ENCODE results near the gene NDUFA8. TPM values are rescaled to one million over a fixed set of nuclear protein-coding genes. Genes with fewer than 3 reads are reported as not detected.

The NDUFA8 gene
- total RNA-seq, 4 donors from 2014 or later = 16.1 to 59.5 (median 40.3) TPM

GRCh38 chr9:122112238-122112637, 47.3 kb downstream of the NDUFA8 start:
- in situ Hi-C loops (cut with MboI; ENCODE audit: low pct_ligation_motif_present in 1 of 4, low pct_unique_long_range_greater_than_20kb in 1 of 4, low sequenced_read_pairs in 3 of 4) (loop anchor here (25.0 kb wide), 2 partner anchors 350 to 700 kb away; partner anchors contain the start of gene OR1K1 (in 4 of the 4)), intact Hi-C loops (cut with DNase I; ENCODE audit: low total_unique reads) (no loop called here)
- no peak overlapping the region for H3K27ac ChIP-seq
- no peaks in the 10 kb centered on the region for H3K4me1 ChIP-seq
- H3K27me3 ChIP-seq = no peaks in the 10 kb centered on the region
- no peaks in the 10 kb centered on the region for H3K9me3 ChIP-seq
- no peaks in the 10 kb centered on the region for H3K36me3 ChIP-seq
- TF ChIP-seq POLR2A (IDR thresholded peaks at IDR 0.05) = no peak
- WGBS, 2 donors (ENCODE audit: low coverage in 1 of 2) = 75% methylated on average over 6 of the region's 6 CpGs; no CpG with 5 or more reads in 1 of the 2 donors
- no peak overlapping the region for H3K4me3 ChIP-seq
- no peak for DNase-seq

- Histone ChIP-seq H3K36me3 (no peaks in the 10 kb centered on the region), H3K4me3 (no peak overlapping the region), H3K4me1 (peaks cover 0 to 6% (median 0%) of the 10 kb centered on the region in 4 donors), H3K27ac (no peak overlapping the region), H3K9me3 (no peaks in the 10 kb centered on the region), H3K27me3 (no peaks in the 10 kb centered on the region)
- WGBS, 2 donors (ENCODE audit: low coverage in 1 of 2) = 86 to 92% methylated on average over 6 to 9 of the region's 9 CpGs
- TF ChIP-seq CTCF (IDR thresholded peaks at IDR 0.05) (no peak), POLR2A (IDR thresholded peaks at IDR 0.05) (no peak), POLR2AphosphoS5 (IDR thresholded peaks at IDR 0.05) (no peak), EP300 (IDR thresholded peaks at IDR 0.05; ENCODE audit: low read depth) (no peak)
- intact Hi-C loops (cut with DNase I; ENCODE audit: low total_unique reads) (no loop called here), in situ Hi-C loops (cut with MboI; ENCODE audit: low pct_ligation_motif_present in 1 of 4, low pct_unique_long_range_greater_than_20kb in 1 of 4, low sequenced_read_pairs in 3 of 4) (loop anchor here (25.0 kb wide), 2 partner anchors 351 to 701 kb away; partner anchors contain the start of gene OR1K1 (in 4 of the 4))
- no peak for DNase-seq
Measured at GRCh38 chr9:122111413-122112085, 48.0 kb downstream of the NDUFA8 start.

DNA sequence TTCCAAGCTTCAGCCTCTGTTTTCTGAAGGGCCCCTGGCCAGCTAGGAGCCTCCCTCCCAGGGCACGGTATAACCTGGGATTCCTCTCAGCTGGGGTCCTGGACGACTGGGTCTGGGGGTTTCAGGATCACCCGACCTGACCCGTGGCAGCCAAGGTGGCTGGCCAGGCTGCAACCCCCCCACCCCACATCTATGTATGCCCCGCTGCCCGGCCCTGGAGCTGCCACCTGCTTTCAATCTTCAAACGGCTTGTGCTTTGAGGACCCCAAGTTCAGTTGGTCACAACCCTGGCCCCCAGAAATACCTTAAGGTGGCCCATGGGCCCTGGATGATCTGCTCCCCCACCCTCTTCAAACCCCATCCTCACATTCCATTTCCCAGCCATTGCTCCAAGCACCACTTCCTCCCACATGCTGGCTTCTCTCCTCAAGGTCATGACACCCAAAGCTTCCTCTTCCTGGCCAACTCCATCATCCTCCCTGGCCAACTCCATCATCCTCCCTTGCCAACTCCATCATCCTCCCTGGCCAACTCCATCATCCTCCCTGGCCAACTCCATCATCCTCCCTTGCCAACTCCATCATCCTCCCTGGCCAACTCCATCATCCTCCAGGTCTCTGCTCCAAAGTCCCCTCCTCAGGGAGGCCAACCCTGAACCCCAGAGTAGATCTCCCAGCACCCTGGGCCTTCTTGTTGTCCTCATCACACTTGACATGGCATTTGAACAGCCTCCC, 49.3 kb downstream of the NDUFA8 start:
- intact Hi-C loops (cut with DNase I; ENCODE audit: low total_unique reads) (no loop called here), in situ Hi-C loops (cut with MboI; ENCODE audit: low pct_ligation_motif_present in 1 of 4, low pct_unique_long_range_greater_than_20kb in 1 of 4, low sequenced_read_pairs in 3 of 4) (loop anchor here (25.0 kb wide), 2 partner anchors 352 to 702 kb away; partner anchors contain the start of gene OR1K1 (in 4 of the 4))
- peaks cover 0 to 6% (median 0%) of the 10 kb centered on the region in 4 donors for H3K4me1 ChIP-seq
- H3K4me3 ChIP-seq = no peak overlapping the region
- H3K27ac ChIP-seq = no peak overlapping the region
- H3K27me3 ChIP-seq = no peaks in the 10 kb centered on the region
- DNase-seq = no peak
- TF ChIP-seq POLR2AphosphoS5 (IDR thresholded peaks at IDR 0.05) (no peak), CTCF (IDR thresholded peaks at IDR 0.05) (no peak), EP300 (IDR thresholded peaks at IDR 0.05; ENCODE audit: low read depth) (no peak), POLR2A (IDR thresholded peaks at IDR 0.05) (no peak)
- H3K36me3 ChIP-seq = no peaks in the 10 kb centered on the region
- H3K9me3 ChIP-seq = no peaks in the 10 kb centered on the region
- 93% methylated on average over 7 of the region's 7 CpGs; no CpG with 5 or more reads in 1 of the 2 donors for WGBS, 2 donors (ENCODE audit: low coverage in 1 of 2)

GRCh38 chr9:122109035-122109813, 50.4 kb downstream of the NDUFA8 start:
- no peaks in the 10 kb centered on the region for H3K9me3 ChIP-seq
- H3K27ac ChIP-seq = peak overlapping the region in 1 of 4 donors; percentile 77
- intact Hi-C loops (cut with DNase I; ENCODE audit: low total_unique reads) = no loop called here
- no peak overlapping the region for H3K4me3 ChIP-seq
- no peaks in the 10 kb centered on the region for H3K36me3 ChIP-seq
- no peak for DNase-seq
- WGBS, 2 donors (ENCODE audit: low coverage in 1 of 2) = 53% methylated on average over 3 of the region's 3 CpGs; no CpG with 5 or more reads in 1 of the 2 donors
- in situ Hi-C loops (cut with MboI; ENCODE audit: low pct_ligation_motif_present in 1 of 4, low pct_unique_long_range_greater_than_20kb in 1 of 4, low sequenced_read_pairs in 3 of 4) = loop anchor here (25.0 kb wide), 2 partner anchors 353 to 703 kb away; partner anchors contain the start of gene OR1K1 (in 4 of the 4)
- no peaks in the 10 kb centered on the region for H3K27me3 ChIP-seq
- TF ChIP-seq CTCF (IDR thresholded peaks at IDR 0.05) (no peak), EP300 (IDR thresholded peaks at IDR 0.05; ENCODE audit: low read depth) (no peak), POLR2AphosphoS5 (IDR thresholded peaks at IDR 0.05) (no peak), POLR2A (IDR thresholded peaks at IDR 0.05) (no peak)
- peaks cover 0 to 6% (median 0%) of the 10 kb centered on the region in 4 donors for H3K4me1 ChIP-seq

All from transverse colon (tissue), 4 donors.